Choroid plexus epithelial cell (primary cell): Measurements from ENCODE around the gene KRTAP4-8.
"Not testable (repeated sequence)": the region's sequence is repeated elsewhere in the genome, so short reads cannot be mapped to it uniquely, and the experiment has no call there.

Source experiments
- DNase-seq: peaks from one replicate; pipeline ENCODE4 v3.0.0-alpha.2; 2010; ENCODE audit warnings: low read depth
- H3K4me3 ChIP-seq: 2 replicates; pipeline ENCODE4 v1.5.1; 2011; ENCODE audit warnings: low read depth, mild to moderate bottlenecking, control low read depth, low read length, moderate library complexity
- CTCF ChIP-seq: conservative IDR thresholded peaks from 2 replicates; pipeline ENCODE4 v1.5.1; 2011; ENCODE audit warnings: low read depth, mild to moderate bottlenecking, control low read depth, inconsistent platforms, low read length, moderate library complexity

The KRTAP4-8 gene

GRCh38 chr17:41103896-41104295, 6.0 kb upstream of the KRTAP4-8 start:
- no peak overlapping the region for H3K4me3 ChIP-seq
- DNase-seq, result no peak
- TF ChIP-seq CTCF, result no peak

GRCh38 chr17:41101586-41102259, 3.8 kb upstream of the KRTAP4-8 start, which contains the start of gene KRTAP4-16:
KRTAP4-16 (minus strand) TSS chr17:41102209; CDS start chr17:41102209, 0 bp downstream.
- TF ChIP-seq CTCF, result no peak
- DNase-seq, result no peak
- H3K4me3 ChIP-seq, result no peak within 1 kb of the TSS

GRCh38 chr17:41099682-41100480, 1.9 kb upstream of the KRTAP4-8 start:
- DNase-seq, result not testable (repeated sequence)

GRCh38 chr17:41098481-41098880, 539 bp upstream of the KRTAP4-8 start:
- no peak for TF ChIP-seq CTCF
- no peak for DNase-seq

More at GRCh38 chr17:41099682-41100480, 1.9 kb upstream of the KRTAP4-8 start:
- not testable (repeated sequence) for H3K4me3 ChIP-seq

GRCh38 chr17:41096055-41096454, 1.9 kb downstream of the KRTAP4-8 start:
- DNase-seq, result no peak
- no peak for TF ChIP-seq CTCF
- H3K4me3 ChIP-seq, result no peak overlapping the region

More at GRCh38 chr17:41098481-41098880, 539 bp upstream of the KRTAP4-8 start:
- no peak overlapping the region for H3K4me3 ChIP-seq

GRCh38 chr17:41088760-41089352, 9.1 kb downstream of the KRTAP4-8 start:
- DNase-seq, H3K4me3 ChIP-seq: not testable (repeated sequence)

- H3K4me3 ChIP-seq, DNase-seq: not testable (repeated sequence)
Observed at GRCh38 chr17:41084100-41084856, 13.7 kb downstream of the KRTAP4-8 start, which contains the start of gene KRTAP4-7. KRTAP4-7 (plus strand) TSS chr17:41084150; CDS start chr17:41084207, 57 bp downstream.

GRCh38 chr17:41083427-41083826, 14.5 kb downstream of the KRTAP4-8 start:
- DNase-seq, H3K4me3 ChIP-seq: not testable (repeated sequence)
